Measurements from ENCODE around the gene SIL1. TPM values are rescaled to one million over a fixed set of nuclear protein-coding genes. Genes with fewer than 3 reads are reported as not detected.
"Not testable (repeated sequence)": the region's sequence is repeated elsewhere in the genome, so short reads cannot be mapped to it uniquely, and the experiment has no call there.

The SIL1 gene
- polyA plus RNA-seq, 1 experiment: 64.6 TPM

DNA sequence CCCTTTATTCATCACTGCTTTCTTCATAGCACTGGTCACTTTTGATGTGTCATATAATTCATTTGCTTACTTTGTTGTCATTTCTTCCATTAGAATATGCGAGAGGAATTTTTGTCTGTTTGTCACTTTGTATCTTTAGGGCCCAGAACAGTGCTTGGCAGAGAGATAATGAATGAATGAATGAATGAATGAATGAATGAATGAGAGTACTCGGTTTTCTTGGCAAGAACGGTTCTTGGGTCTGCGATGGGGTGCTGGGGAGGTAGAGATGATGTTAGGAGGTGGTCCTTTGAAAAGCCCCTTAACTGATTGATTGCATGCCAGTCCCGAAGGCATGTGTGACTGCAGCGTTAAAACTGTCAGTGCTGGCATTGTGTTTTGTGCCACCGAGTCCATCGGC, 270.6 kb downstream of the SIL1 start:
- CTCF ChIA-PET: no interaction called here
- POLR2A ChIA-PET: no interaction called here
- Histone ChIP-seq H3K4me3 (ENCODE audit: low read depth, low read length) (no peak overlapping the region), H3K27me3 (ENCODE audit: control insufficient read depth, insufficient read depth, low read length) (no peaks in the 10 kb centered on the region), H3K27ac (ENCODE audit: low read depth, low read length) (no peak overlapping the region), H3K9me3 (ENCODE audit: control insufficient read depth, insufficient read depth, low read length) (no peaks in the 10 kb centered on the region)
- TF ChIP-seq, protein P1, sequence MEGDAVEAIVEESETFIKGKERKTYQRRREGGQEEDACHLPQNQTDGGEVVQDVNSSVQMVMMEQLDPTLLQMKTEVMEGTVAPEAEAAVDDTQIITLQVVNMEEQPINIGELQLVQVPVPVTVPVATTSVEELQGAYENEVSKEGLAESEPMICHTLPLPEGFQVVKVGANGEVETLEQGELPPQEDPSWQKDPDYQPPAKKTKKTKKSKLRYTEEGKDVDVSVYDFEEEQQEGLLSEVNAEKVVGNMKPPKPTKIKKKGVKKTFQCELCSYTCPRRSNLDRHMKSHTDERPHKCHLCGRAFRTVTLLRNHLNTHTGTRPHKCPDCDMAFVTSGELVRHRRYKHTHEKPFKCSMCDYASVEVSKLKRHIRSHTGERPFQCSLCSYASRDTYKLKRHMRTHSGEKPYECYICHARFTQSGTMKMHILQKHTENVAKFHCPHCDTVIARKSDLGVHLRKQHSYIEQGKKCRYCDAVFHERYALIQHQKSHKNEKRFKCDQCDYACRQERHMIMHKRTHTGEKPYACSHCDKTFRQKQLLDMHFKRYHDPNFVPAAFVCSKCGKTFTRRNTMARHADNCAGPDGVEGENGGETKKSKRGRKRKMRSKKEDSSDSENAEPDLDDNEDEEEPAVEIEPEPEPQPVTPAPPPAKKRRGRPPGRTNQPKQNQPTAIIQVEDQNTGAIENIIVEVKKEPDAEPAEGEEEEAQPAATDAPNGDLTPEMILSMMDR (IDR thresholded peaks at IDR 0.05; ENCODE audit: low read depth, low read length): no peak
- no peak for DNase-seq (ENCODE audit: low read depth, low spot score)

DNA sequence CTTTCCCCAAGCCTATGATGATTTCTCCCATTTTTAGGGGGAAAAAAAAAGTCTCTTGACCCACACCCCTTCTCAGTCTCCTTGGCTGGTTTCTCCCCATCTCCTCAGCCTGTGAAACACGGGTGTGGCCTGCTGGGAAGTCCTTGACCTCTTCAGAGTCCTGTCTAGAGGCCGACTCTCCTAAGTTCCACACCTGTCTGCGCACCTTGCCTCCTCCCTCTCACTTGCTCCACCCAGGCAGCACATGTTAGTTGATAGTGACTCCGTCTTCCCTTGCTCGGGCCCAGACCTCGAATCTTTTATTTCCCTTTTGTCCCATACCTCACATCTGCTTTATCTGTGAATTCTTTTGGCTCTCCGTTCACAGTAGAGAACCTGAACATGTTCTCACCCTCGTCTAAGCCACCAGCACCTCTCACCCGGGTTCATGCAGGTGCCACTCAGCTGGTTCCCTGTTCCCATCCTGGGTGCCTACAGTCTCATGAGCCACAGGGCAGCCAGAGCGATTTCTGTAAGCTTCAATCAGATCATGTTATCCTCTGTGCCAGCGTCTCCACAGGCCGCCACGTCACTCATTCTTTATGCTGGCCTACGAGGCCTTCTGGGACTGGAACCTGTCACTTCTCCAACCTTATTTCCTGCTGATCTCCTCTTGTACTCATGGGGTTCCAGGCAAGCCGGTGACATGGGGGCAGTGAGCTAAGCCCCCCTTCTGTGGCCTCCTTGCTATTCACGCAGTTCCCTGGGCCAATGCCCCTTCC, 271.3 kb downstream of the SIL1 start:
- TF ChIP-seq, protein P1 (IDR thresholded peaks at IDR 0.05; ENCODE audit: low read depth, low read length): no peak
- Histone ChIP-seq H3K27ac (ENCODE audit: low read depth, low read length) (no peak overlapping the region), H3K9me3 (ENCODE audit: control insufficient read depth, insufficient read depth, low read length) (no peaks in the 10 kb centered on the region), H3K4me3 (ENCODE audit: low read depth, low read length) (no peak overlapping the region), H3K27me3 (ENCODE audit: control insufficient read depth, insufficient read depth, low read length) (no peaks in the 10 kb centered on the region)
- DNase-seq (ENCODE audit: low read depth, low spot score): no peak
- CTCF ChIA-PET: no interaction called here
- POLR2A ChIA-PET: no interaction called here

DNA sequence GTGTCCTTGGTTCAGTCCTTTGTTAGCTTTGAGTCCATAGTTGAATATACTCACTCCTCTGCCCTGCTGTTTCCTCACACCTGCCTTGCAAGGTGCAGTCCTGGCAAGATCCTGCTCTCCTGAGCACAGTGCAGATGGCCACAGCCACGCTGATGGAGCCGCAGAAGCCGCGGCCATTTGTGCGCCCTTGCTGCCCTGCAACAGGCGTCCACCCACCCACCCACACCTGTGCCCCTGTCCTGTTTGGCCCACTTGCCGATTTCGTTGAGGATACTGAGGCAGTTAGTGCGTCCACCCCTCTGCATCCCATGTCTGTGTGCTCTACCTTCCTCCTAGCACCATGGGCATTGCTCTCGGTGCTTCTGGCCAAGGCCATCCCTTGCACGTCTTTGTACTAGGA, 271.9 kb downstream of the SIL1 start:
- Histone ChIP-seq H3K27me3 (ENCODE audit: control insufficient read depth, insufficient read depth, low read length) (no peaks in the 10 kb centered on the region), H3K27ac (ENCODE audit: low read depth, low read length) (no peak overlapping the region), H3K4me3 (ENCODE audit: low read depth, low read length) (no peak overlapping the region), H3K9me3 (ENCODE audit: control insufficient read depth, insufficient read depth, low read length) (no peaks in the 10 kb centered on the region)
- POLR2A ChIA-PET: no interaction called here
- TF ChIP-seq, protein P1 (IDR thresholded peaks at IDR 0.05; ENCODE audit: low read depth, low read length): no peak
- DNase-seq (ENCODE audit: low read depth, low spot score): no peak
- CTCF ChIA-PET: no interaction called here

DNA sequence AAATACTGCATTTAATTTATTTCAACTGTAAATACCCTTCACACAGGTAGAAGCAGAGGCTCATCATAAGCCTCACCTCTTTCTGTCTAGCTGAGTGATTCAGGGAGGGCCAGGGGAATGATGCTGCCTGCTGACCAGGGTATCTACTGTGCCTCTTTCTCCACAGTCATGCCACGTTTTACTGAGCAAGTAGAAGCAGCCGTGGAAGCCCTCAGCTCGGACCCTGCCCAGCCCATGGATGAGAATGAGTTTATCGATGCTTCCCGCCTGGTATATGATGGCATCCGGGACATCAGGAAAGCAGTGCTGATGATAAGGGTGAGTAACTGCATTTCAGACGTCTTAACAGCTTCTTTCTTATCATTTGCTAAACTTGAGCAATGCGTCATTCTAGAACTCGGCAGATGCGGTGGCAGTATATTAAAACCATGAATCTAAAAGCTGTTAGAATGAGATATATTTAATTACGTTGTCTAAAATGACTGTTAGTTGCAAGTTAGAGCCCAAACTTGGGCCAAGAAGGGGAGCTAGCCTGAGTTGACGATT, 273.0 kb downstream of the SIL1 start:
- H3K4me3 ChIP-seq (ENCODE audit: low read depth, low read length): no peak overlapping the region
- ChIA-PET POLR2A (no interaction called here), CTCF (no interaction called here)
- no peak overlapping the region for H3K27ac ChIP-seq (ENCODE audit: low read depth, low read length)
- TF ChIP-seq, protein P1 (IDR thresholded peaks at IDR 0.05; ENCODE audit: low read depth, low read length): no peak
- H3K9me3 ChIP-seq (ENCODE audit: control insufficient read depth, insufficient read depth, low read length): no peaks in the 10 kb centered on the region
- no peaks in the 10 kb centered on the region for H3K27me3 ChIP-seq (ENCODE audit: control insufficient read depth, insufficient read depth, low read length)
- no peak for DNase-seq (ENCODE audit: low read depth, low spot score)

DNA sequence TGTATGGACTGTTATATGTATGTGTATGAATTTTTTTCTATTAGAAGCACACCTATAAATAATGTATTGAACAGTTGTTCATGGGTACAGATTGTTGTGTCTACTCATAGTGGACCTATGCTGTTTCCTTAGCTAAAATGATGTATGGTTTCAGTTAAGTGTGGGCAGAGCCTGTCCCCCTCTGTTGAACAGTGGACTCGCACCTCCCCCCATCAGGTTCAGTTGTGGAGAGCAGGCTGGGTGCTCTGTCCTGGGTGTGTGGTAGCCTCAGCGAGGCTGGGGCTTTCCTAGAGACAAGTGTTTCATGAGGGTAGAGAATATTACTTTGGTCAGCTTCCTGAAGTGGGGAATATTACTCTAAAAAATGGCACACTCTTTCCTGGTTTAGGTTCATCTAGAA, 275.7 kb downstream of the SIL1 start:
- CTCF ChIA-PET: no interaction called here
- no peak overlapping the region for H3K4me3 ChIP-seq (ENCODE audit: low read depth, low read length)
- no peak for DNase-seq (ENCODE audit: low read depth, low spot score)
- no peak overlapping the region for H3K27ac ChIP-seq (ENCODE audit: low read depth, low read length)
- no peaks in the 10 kb centered on the region for H3K9me3 ChIP-seq (ENCODE audit: control insufficient read depth, insufficient read depth, low read length)
- TF ChIP-seq, protein P1 (IDR thresholded peaks at IDR 0.05; ENCODE audit: low read depth, low read length): no peak
- POLR2A ChIA-PET: no interaction called here
- no peaks in the 10 kb centered on the region for H3K27me3 ChIP-seq (ENCODE audit: control insufficient read depth, insufficient read depth, low read length)

DNA sequence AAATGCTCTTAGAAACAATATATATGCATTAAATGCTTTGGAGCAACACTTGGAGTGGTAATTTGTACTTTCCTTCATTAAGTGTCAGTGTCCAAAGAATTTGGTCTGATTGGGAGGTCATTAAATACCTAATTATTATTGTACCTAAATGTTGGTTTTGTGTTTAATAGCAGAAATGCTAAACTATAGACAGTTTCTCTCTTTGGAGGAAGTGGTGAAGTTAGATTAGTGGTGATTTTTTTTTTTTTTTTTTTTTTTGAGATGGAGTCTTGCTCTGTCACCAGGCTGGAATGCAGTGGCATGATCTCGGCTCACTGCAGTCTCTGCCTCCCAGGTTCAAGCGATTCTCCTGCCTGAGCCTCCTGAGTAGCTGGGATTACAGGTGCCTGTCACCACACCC, 276.8 kb downstream of the SIL1 start:
- H3K4me3 ChIP-seq (ENCODE audit: low read depth, low read length); H3K27me3 ChIP-seq (ENCODE audit: control insufficient read depth, insufficient read depth, low read length); H3K9me3 ChIP-seq (ENCODE audit: control insufficient read depth, insufficient read depth, low read length); DNase-seq (ENCODE audit: low read depth, low spot score); H3K27ac ChIP-seq (ENCODE audit: low read depth, low read length): not testable (repeated sequence)
- POLR2A ChIA-PET: interaction anchor here (0.7 kb wide), 1 partner anchor 322 kb away, joined by 4 read pairs; no protein-coding TSS in a partner anchor
- CTCF ChIA-PET: interaction anchor here (0.6 to 0.7 kb wide), 3 partner anchors 59 to 610 kb away, joined by 3 to 5 read pairs (median 4); no protein-coding TSS in a partner anchor
